OCI-LY1 (cell line): Measurements from ENCODE around the gene ST6GALNAC3.

Experiments
- EZH2 ChIP-seq: fragments of 200-600 bp; sonication (generic), shearing (Covaris generic); IDR thresholded peaks from 2 replicates; pipeline ENCODE4 v1.8.0; 2017; ENCODE audit warnings: borderline replicate concordance, mixed run types, mild to moderate bottlenecking, antibody characterized with exemption, low read length, moderate library complexity, mixed read lengths
- TF ChIP-seq, protein P1 (sequence below): fragments of 200-600 bp; sonication (generic), shearing (Covaris generic); IDR thresholded peaks from 2 replicates; pipeline ENCODE4 v1.5.1; 2017; ENCODE audit warnings: mild to moderate bottlenecking, antibody characterized with exemption, low read length, moderate library complexity, mixed read lengths

DNA sequence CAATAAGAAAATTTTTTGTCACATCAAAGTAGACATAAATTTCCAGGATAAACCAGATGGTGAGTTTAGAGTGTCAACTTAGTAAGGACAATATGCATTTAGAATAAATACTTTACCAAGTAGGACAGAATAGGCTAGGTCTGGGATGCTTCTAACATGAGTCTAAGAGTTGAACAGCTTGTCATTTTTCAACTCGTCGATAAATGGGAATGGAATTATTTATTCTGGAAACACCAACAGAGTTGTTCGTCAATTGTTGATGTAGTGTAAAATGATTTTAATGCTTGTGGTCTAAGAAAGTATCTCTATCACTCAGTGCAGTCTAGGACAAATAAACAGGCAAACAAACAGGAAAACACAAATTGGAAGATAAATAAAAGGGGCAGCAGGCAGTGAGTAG, 434.3 kb downstream of the ST6GALNAC3 start:
- TF ChIP-seq, protein P1, sequence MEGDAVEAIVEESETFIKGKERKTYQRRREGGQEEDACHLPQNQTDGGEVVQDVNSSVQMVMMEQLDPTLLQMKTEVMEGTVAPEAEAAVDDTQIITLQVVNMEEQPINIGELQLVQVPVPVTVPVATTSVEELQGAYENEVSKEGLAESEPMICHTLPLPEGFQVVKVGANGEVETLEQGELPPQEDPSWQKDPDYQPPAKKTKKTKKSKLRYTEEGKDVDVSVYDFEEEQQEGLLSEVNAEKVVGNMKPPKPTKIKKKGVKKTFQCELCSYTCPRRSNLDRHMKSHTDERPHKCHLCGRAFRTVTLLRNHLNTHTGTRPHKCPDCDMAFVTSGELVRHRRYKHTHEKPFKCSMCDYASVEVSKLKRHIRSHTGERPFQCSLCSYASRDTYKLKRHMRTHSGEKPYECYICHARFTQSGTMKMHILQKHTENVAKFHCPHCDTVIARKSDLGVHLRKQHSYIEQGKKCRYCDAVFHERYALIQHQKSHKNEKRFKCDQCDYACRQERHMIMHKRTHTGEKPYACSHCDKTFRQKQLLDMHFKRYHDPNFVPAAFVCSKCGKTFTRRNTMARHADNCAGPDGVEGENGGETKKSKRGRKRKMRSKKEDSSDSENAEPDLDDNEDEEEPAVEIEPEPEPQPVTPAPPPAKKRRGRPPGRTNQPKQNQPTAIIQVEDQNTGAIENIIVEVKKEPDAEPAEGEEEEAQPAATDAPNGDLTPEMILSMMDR, result no peak
- no peak for TF ChIP-seq EZH2
